IPS-18a (cell line): Measurements from ENCODE around the gene ADGRL4.

Experiments
- H3K27ac ChIP-seq: one replicate; pipeline ENCODE4 v1.5.1; 2013; ENCODE audit warnings: low read length
- H3K27me3 ChIP-seq: one replicate; pipeline ENCODE4 v1.6.1; 2013; ENCODE audit warnings: mild to moderate bottlenecking, low read length; ENCODE audit not compliant: control insufficient read depth, insufficient read depth
- H3K36me3 ChIP-seq: one replicate; pipeline ENCODE4 v1.6.1; 2013; ENCODE audit warnings: low read depth, low read length; ENCODE audit not compliant: control insufficient read depth
- H3K4me1 ChIP-seq: one replicate; pipeline ENCODE4 v1.6.1; 2013; ENCODE audit warnings: low read depth, low read length; ENCODE audit not compliant: control insufficient read depth
- H3K4me3 ChIP-seq: one replicate; pipeline ENCODE4 v1.5.1; 2013; ENCODE audit warnings: low read length
- H3K9ac ChIP-seq: one replicate; pipeline ENCODE4 v1.6.1; 2013; ENCODE audit warnings: mild to moderate bottlenecking, low read length, moderate library complexity
- H3K9me3 ChIP-seq: one replicate; pipeline ENCODE4 v1.6.1; 2013; ENCODE audit warnings: low read depth, low read length; ENCODE audit not compliant: control insufficient read depth

ADGRL4 gene

DNA sequence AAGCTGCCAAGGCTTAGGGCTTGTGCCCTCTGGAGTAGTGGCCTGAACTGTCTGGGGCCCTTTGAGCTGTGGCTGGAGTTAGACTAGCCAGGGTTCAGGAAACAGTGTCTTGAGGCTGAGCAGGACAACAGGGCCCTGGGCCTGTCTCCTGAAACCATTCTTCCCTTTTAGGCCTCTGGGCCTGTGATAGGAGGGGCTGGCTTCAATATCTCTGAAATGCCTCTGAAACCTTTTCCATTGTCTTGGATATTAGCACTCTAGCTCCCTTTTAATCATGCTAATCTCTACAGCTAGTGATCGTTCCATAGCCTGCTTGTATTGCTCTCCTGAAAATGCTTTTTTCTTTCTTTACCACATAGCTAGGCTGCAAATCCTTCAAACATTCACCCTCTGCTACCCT lies 135.3 kb downstream of the ADGRL4 start:
- Histone ChIP-seq H3K27ac (no peak overlapping the region), H3K9ac (no peak overlapping the region), H3K4me1 (no peaks in the 10 kb centered on the region), H3K4me3 (no peak overlapping the region), H3K27me3 (no peaks in the 10 kb centered on the region), H3K9me3 (no peaks in the 10 kb centered on the region), H3K36me3 (no peaks in the 10 kb centered on the region)

DNA sequence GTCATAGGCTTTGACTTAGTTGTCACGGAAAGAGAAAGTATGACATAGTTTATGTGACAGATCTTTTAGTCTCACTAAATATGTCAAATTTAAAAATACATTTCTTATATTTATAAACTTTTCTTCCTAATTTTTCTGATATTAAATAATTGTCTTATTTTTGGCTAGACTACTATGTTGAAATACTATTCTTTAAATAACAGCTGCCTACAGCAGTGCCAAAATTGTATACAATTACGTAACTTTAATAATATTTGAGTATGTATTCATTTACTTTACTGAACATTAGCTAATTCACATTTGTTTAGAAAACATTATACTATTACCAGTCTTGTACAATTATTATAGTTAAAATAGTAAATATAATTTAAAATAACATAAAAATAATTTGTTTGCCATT lies 137.4 kb downstream of the ADGRL4 start:
- Histone ChIP-seq H3K9ac (no peak overlapping the region), H3K36me3 (no peaks in the 10 kb centered on the region), H3K27ac (no peak overlapping the region), H3K4me3 (no peak overlapping the region), H3K27me3 (no peaks in the 10 kb centered on the region), H3K4me1 (no peaks in the 10 kb centered on the region), H3K9me3 (no peaks in the 10 kb centered on the region)

GRCh38 chr1:78864175-78864574 lies 142.4 kb downstream of the ADGRL4 start:
- Histone ChIP-seq H3K27ac (no peak overlapping the region), H3K36me3 (no peaks in the 10 kb centered on the region), H3K4me1 (no peaks in the 10 kb centered on the region), H3K4me3 (no peak overlapping the region), H3K9ac (no peak overlapping the region), H3K27me3 (no peaks in the 10 kb centered on the region), H3K9me3 (no peaks in the 10 kb centered on the region)

DNA sequence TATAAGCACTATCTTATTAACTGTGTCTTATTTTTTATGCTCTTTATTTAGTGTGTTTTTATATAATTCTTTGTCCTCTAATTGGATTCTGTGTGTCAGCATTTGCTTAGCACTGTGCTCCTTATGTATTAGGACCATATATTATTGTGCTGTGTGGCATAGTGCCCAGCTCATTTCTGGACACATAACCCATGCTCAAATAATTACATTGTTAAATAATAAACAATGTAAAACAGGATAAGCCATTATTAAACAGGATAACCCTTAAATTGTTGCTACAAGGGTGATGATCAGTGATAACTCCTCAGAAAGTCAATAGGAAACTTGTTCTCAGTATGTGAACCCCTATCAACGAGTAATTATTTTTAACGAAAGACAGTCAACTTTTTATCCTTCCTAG lies 150.4 kb downstream of the ADGRL4 start:
- H3K36me3 ChIP-seq, result no peaks in the 10 kb centered on the region
- no peaks in the 10 kb centered on the region for H3K27me3 ChIP-seq
- no peaks in the 10 kb centered on the region for H3K4me1 ChIP-seq

DNA sequence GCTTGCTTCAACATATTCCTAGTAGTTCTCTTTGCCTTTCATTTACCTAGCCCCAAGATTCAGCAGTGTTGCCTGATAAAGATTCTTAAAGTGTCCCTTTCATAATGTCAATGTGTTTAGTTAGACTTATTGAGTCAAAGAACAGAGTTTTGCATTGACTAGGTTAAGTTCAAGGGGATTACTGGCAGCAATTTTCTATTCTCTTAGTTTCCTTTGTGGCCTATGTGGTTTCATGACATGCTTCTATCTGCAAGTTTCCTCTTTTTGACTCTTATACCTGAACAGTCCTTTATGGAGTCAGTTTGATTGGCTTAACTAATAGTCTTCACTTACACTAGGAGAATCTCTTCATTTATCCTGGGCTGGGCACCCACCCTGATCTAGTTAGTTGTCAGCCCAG lies 151.3 kb downstream of the ADGRL4 start:
- Histone ChIP-seq H3K27me3 (no peaks in the 10 kb centered on the region), H3K9ac (no peak overlapping the region), H3K4me1 (no peaks in the 10 kb centered on the region), H3K4me3 (no peak overlapping the region), H3K36me3 (no peaks in the 10 kb centered on the region), H3K27ac (no peak overlapping the region), H3K9me3 (no peaks in the 10 kb centered on the region)

More for the DNA sequence above, 150.4 kb downstream of the ADGRL4 start:
- Histone ChIP-seq H3K9ac (no peak overlapping the region), H3K4me3 (no peak overlapping the region), H3K9me3 (no peaks in the 10 kb centered on the region), H3K27ac (no peak overlapping the region)

- H3K9me3 ChIP-seq, result no peaks in the 10 kb centered on the region
- no peaks in the 10 kb centered on the region for H3K36me3 ChIP-seq
- no peaks in the 10 kb centered on the region for H3K4me1 ChIP-seq
- H3K27me3 ChIP-seq, result no peaks in the 10 kb centered on the region
- H3K9ac ChIP-seq, result no peak overlapping the region
- no peak overlapping the region for H3K4me3 ChIP-seq
- H3K27ac ChIP-seq, result no peak overlapping the region
Measured at GRCh38 chr1:78854556-78854955, 152.0 kb downstream of the ADGRL4 start.

GRCh38 chr1:78843546-78843945 lies 163.0 kb downstream of the ADGRL4 start:
- H3K4me1 ChIP-seq, result peaks cover 4% of the 10 kb centered on the region
- no peaks in the 10 kb centered on the region for H3K36me3 ChIP-seq
- no peak overlapping the region for H3K9ac ChIP-seq
- H3K4me3 ChIP-seq, result no peak overlapping the region
- H3K9me3 ChIP-seq, result no peaks in the 10 kb centered on the region
- no peak overlapping the region for H3K27ac ChIP-seq
- no peaks in the 10 kb centered on the region for H3K27me3 ChIP-seq

DNA sequence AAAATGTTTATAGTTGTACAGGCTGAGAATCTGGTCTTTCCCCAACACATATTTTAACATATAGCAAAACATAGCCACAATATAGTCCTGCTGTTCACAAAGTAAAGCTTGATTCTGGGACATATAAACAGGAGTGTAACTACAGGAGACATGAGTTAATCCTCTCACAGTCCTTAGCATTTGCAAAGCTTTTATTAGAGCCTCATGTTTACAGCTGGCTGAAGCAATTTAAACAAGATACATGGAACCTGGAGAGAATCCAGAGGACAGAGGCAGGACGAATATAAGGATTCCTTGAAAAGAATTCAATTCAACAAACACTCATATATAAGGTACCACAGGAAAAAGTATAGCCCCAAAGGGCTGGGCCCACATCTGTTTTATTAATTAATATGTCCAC lies 163.4 kb downstream of the ADGRL4 start:
- H3K4me1 ChIP-seq, result peaks cover 4% of the 10 kb centered on the region
- no peaks in the 10 kb centered on the region for H3K36me3 ChIP-seq
- H3K27ac ChIP-seq, result no peak overlapping the region
- H3K9ac ChIP-seq, result no peak overlapping the region
- H3K4me3 ChIP-seq, result no peak overlapping the region
- H3K9me3 ChIP-seq, result no peaks in the 10 kb centered on the region
- no peaks in the 10 kb centered on the region for H3K27me3 ChIP-seq

- Histone ChIP-seq H3K27ac (no peak overlapping the region), H3K4me3 (no peak overlapping the region), H3K4me1 (peaks cover 4% of the 10 kb centered on the region), H3K9ac (no peak overlapping the region), H3K27me3 (no peaks in the 10 kb centered on the region), H3K36me3 (no peaks in the 10 kb centered on the region), H3K9me3 (no peaks in the 10 kb centered on the region)
Measured at GRCh38 chr1:78840453-78841271, 165.9 kb downstream of the ADGRL4 start.
